Activated B cell treated with CpG ODN at 0.5 μM for 24 hours (primary cell): Measurements from ENCODE around the gene SPOCD1. TPM values are rescaled to one million over a fixed set of nuclear protein-coding genes. Genes with fewer than 3 reads are reported as not detected.
"Not testable (repeated sequence)": the region's sequence is repeated elsewhere in the genome, so short reads cannot be mapped to it uniquely, and the experiment has no call there.

Source experiments
- ATAC-seq: fragments of 200-7000 bp; cut with Tn5 transposase; one replicate; pipeline ENCODE4 v1.10.0; 2021; ENCODE audit warnings: low read depth, mild to moderate bottlenecking, moderate library complexity
- CTCF ChIA-PET: fragments of 350-600 bp; sonication (Branson Sonifier 250); formaldehyde crosslinking; loops from one replicate; lab custom pipeline; 2021; ENCODE audit warnings: antibody characterized with exemption; lab: Charles Lee
- POLR2A ChIA-PET: fragments of 350-600 bp; sonication (Branson Sonifier 250); formaldehyde crosslinking; loops from one replicate; lab custom pipeline; 2021; ENCODE audit warnings: antibody characterized with exemption; lab: Charles Lee
- DNase-seq: peaks from one replicate; pipeline ENCODE4 v3.0.0; 2022
- H3K27ac Mint-ChIP-seq: one replicate; pipeline ENCODE4 v1.8.0; 2020; ENCODE audit warnings: mixed read lengths
- H3K27me3 Mint-ChIP-seq: one replicate; pipeline ENCODE4 v1.8.0; 2021; ENCODE audit warnings: mixed read lengths
- H3K36me3 Mint-ChIP-seq: one replicate; pipeline ENCODE4 v1.8.0; 2021; ENCODE audit warnings: low read depth, mixed read lengths
- H3K4me1 Mint-ChIP-seq: one replicate; pipeline ENCODE4 v1.8.0; 2021; ENCODE audit warnings: mixed read lengths
- H3K4me3 Mint-ChIP-seq: one replicate; pipeline ENCODE4 v1.8.0; 2020; ENCODE audit warnings: mild to moderate bottlenecking, mixed read lengths
- H3K9me3 Mint-ChIP-seq: one replicate; pipeline ENCODE4 v1.8.0; 2020; ENCODE audit warnings: mixed read lengths
- intact Hi-C: fragments of 100-400 bp; cut with micrococcal nuclease; formaldehyde crosslinking; loops from one replicate; pipeline ENCODE4 v1.15.1; 2024
- total RNA-seq: library from RNA; stranded (reverse); gene quantifications from 2 replicates; pipeline ENCODE4 v1.2.3, GENCODE V29; 2022
- TF ChIP-seq, protein P1 (sequence below): fragments of 200-600 bp; IDR thresholded peaks from one replicate; pipeline ENCODE4 v1.8.0; 2022; ENCODE audit warnings: antibody characterized with exemption, mild to moderate bottlenecking

SPOCD1 gene
- total RNA-seq, 1 donor from 2014 or later = not detected

DNA sequence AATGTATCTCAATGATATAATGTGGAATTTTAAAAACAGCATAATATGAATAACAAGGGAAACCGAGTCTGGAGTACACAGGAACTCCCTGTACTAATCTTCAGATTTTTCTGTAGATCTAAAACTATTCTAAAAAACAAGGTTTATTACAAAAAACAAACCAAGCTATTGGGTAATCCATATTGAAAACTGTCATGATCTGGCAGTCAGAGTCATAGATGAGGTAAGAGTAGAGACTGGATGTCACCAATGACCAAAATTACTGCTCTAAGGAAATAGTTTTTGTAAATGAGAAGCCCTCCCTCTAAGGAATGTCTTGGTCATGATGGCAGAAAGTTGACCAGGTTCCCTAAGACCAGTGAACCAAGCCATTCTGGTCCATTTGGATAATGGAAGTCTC, 2.4 kb upstream of the SPOCD1 start:
- no peaks in the 10 kb centered on the region for H3K9me3 Mint-ChIP-seq
- H3K27me3 Mint-ChIP-seq = no peaks in the 10 kb centered on the region
- CTCF ChIA-PET = interaction anchor here (1.0 kb wide), 1 partner anchor 151 kb away, joined by 3 read pairs; no protein-coding TSS in a partner anchor
- peaks cover 26% of the 10 kb centered on the region for H3K4me1 Mint-ChIP-seq
- no peaks in the 10 kb centered on the region for H3K36me3 Mint-ChIP-seq
- ATAC-seq (no peak), DNase-seq (no peak)
- intact Hi-C loops = no loop called here
- POLR2A ChIA-PET = no interaction called here
- H3K4me3 Mint-ChIP-seq = no peak overlapping the region
- TF ChIP-seq, protein P1, sequence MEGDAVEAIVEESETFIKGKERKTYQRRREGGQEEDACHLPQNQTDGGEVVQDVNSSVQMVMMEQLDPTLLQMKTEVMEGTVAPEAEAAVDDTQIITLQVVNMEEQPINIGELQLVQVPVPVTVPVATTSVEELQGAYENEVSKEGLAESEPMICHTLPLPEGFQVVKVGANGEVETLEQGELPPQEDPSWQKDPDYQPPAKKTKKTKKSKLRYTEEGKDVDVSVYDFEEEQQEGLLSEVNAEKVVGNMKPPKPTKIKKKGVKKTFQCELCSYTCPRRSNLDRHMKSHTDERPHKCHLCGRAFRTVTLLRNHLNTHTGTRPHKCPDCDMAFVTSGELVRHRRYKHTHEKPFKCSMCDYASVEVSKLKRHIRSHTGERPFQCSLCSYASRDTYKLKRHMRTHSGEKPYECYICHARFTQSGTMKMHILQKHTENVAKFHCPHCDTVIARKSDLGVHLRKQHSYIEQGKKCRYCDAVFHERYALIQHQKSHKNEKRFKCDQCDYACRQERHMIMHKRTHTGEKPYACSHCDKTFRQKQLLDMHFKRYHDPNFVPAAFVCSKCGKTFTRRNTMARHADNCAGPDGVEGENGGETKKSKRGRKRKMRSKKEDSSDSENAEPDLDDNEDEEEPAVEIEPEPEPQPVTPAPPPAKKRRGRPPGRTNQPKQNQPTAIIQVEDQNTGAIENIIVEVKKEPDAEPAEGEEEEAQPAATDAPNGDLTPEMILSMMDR = no peak
- H3K27ac Mint-ChIP-seq = peak overlapping the region; percentile 8

- H3K27me3 Mint-ChIP-seq, H3K4me3 Mint-ChIP-seq, H3K27ac Mint-ChIP-seq, DNase-seq, H3K36me3 Mint-ChIP-seq, H3K9me3 Mint-ChIP-seq: not testable (repeated sequence)
- ATAC-seq = peak; percentile 11
- CTCF ChIA-PET = interaction anchor here (1.4 to 2.6 kb wide), 3 partner anchors 139 to 147 kb away, joined by 5 to 9 read pairs (median 7); no protein-coding TSS in a partner anchor
- POLR2A ChIA-PET = interaction anchor here (0.6 to 1.4 kb wide), 2 partner anchors 24 to 121 kb away, joined by 3 to 4 read pairs; partner anchors contain the start of gene PTP4A2
- intact Hi-C loops = loop anchor here (1.0 to 2.0 kb wide), 2 partner anchors 120 to 147 kb away; no protein-coding TSS in a partner anchor
- H3K4me1 Mint-ChIP-seq = peaks cover 26% of the 10 kb centered on the region
These were observed 1.1 kb upstream of the SPOCD1 start for GRCh38 chr1:31816947-31817346.

- DNase-seq, H3K4me3 Mint-ChIP-seq, ATAC-seq, H3K36me3 Mint-ChIP-seq, H3K9me3 Mint-ChIP-seq, H3K27me3 Mint-ChIP-seq, H3K27ac Mint-ChIP-seq: not testable (repeated sequence)
- H3K4me1 Mint-ChIP-seq = peaks cover 26% of the 10 kb centered on the region
- intact Hi-C loops = loop anchor here (1.0 to 2.0 kb wide), 2 partner anchors 120 to 148 kb away; no protein-coding TSS in a partner anchor
- ChIA-PET POLR2A (interaction anchor here (1.0 to 1.4 kb wide), 2 partner anchors 122 to 128 kb away, joined by 3 to 4 read pairs; partner anchors contain the start of gene PTP4A2), CTCF (interaction anchor here (1.4 to 2.6 kb wide), 3 partner anchors 139 to 148 kb away, joined by 5 to 9 read pairs (median 7); no protein-coding TSS in a partner anchor)
These were observed 679 bp upstream of the SPOCD1 start for GRCh38 chr1:31816501-31816900.

DNA sequence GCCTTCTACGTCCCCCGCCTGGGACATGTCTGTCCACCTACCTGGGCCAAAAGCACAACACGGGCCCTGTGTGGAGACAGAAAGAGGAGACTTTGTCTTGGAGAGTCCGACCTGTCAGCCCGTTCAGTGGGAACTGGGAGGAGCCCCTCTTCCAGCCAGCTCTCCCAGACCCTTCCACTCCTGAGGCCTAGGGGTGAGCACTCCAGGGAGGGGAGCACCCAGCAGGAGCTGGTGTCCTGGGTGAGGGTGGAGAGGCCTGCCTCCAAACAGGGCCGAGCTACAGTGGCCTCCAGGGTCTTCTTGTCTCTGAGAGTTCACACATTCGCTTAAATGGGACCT, 546 bp downstream of the SPOCD1 start:
- Mint-ChIP-seq H3K4me3 (no peak overlapping the region), H3K27ac (no peak overlapping the region), H3K4me1 (peaks cover 26% of the 10 kb centered on the region), H3K36me3 (no peaks in the 10 kb centered on the region), H3K9me3 (no peaks in the 10 kb centered on the region), H3K27me3 (no peaks in the 10 kb centered on the region)
- TF ChIP-seq, protein P1 = no peak
- CTCF ChIA-PET = interaction anchor here (0.9 to 2.6 kb wide), 6 partner anchors 111 to 150 kb away, joined by 3 to 9 read pairs (median 4); no protein-coding TSS in a partner anchor
- ATAC-seq = no peak
- intact Hi-C loops = no loop called here
- DNase-seq = no peak
- POLR2A ChIA-PET = interaction anchor here (1.0 kb wide), 1 partner anchor 129 kb away, joined by 3 read pairs; no protein-coding TSS in a partner anchor

- ChIA-PET POLR2A (no interaction called here), CTCF (interaction anchor here (0.9 to 2.6 kb wide), 5 partner anchors 111 to 151 kb away, joined by 3 to 9 read pairs (median 4); no protein-coding TSS in a partner anchor)
- no peak for ATAC-seq
- H3K27ac Mint-ChIP-seq = no peak overlapping the region
- peaks cover under 1% of the 10 kb centered on the region for H3K27me3 Mint-ChIP-seq
- TF ChIP-seq, protein P1 = no peak
- intact Hi-C loops = no loop called here
- no peaks in the 10 kb centered on the region for H3K9me3 Mint-ChIP-seq
- no peaks in the 10 kb centered on the region for H3K36me3 Mint-ChIP-seq
- no peak overlapping the region for H3K4me3 Mint-ChIP-seq
- no peak for DNase-seq
- peaks cover 26% of the 10 kb centered on the region for H3K4me1 Mint-ChIP-seq
These were observed 1.1 kb downstream of the SPOCD1 start for GRCh38 chr1:31814631-31815306.

GRCh38 chr1:31814041-31814511, 1.7 kb downstream of the SPOCD1 start:
- Mint-ChIP-seq H3K27ac (no peak overlapping the region), H3K27me3 (peaks cover 3% of the 10 kb centered on the region), H3K4me3 (no peak overlapping the region), H3K36me3 (no peaks in the 10 kb centered on the region), H3K4me1 (peaks cover 26% of the 10 kb centered on the region), H3K9me3 (no peaks in the 10 kb centered on the region)
- ATAC-seq = no peak
- TF ChIP-seq, protein P1 = no peak
- DNase-seq = no peak
- CTCF ChIA-PET = no interaction called here
- POLR2A ChIA-PET = interaction anchor here (0.6 kb wide), 1 partner anchor 125 kb away, joined by 3 read pairs; no protein-coding TSS in a partner anchor
- intact Hi-C loops = no loop called here
